HG03045 (cell line): ENCODE data around the gene SMLR1.

Experiments
- ATAC-seq: cut with Tn5 transposase; IDR thresholded peaks from one replicate; pipeline ENCODE4 v1.9.1; 2021; ENCODE audit warnings: mild to moderate bottlenecking, moderate library complexity; ENCODE audit not compliant: unreplicated experiment

Gene SMLR1

GRCh38 chr6:130849594-130849993 lies 22.4 kb downstream of the SMLR1 start:
- no peak for ATAC-seq

GRCh38 chr6:130851026-130851425 lies 23.8 kb downstream of the SMLR1 start:
- no peak for ATAC-seq

DNA sequence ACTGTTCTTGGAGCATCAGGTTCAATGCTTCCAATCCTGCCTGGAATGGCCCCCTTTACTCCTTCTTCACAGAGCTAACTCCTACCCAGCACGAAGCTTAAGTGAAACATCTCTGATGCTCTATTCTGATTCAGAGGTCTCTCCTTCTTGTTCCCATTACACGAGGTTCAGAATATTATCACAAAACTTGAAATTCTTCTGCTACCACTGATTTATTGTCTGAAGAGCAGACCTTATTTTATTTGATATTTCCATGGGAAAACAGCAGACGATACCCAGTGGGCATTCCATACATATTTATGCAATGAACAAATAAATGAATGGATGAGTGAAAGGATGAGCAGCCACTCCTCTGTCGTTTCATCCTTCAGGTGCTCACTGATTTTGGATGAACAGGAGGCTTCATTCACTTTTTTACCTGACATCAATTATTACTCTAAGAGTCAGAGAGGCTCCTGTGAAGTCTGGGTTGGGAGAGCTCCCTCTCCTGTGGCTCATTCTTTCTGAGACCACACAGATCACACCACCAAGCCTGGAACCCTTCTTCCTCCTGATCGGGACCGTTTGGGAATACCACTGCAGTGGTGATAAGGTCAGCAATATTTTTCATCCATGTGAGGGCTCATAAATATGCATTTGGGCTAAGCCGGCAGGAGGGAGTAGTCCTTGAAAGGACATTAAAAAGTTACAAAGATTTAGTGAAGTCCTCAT lies 25.8 kb downstream of the SMLR1 start:
- ATAC-seq, result no peak

GRCh38 chr6:130853555-130854183 lies 26.5 kb downstream of the SMLR1 start:
- ATAC-seq, result no peak

DNA sequence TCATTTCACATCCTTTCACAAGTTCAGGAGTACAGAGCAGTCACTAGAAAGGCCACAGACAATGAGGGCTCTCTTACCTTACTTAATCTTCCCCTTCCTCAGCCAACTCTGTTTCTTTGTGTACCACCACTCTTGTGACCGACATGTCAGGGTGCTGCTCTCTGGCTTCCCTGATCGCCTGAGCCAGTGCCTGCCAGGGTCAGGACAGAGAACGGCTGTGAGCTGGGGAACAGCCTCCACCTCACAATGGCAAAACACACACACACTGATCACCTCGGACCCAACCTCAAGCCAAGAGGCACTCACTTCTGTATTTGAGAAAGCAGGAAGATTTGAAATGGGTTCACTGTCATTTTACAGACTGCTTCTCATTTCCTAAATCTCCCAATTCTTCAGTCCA lies 30.8 kb downstream of the SMLR1 start:
- ATAC-seq, result no peak

- ATAC-seq, result no peak
Observed at GRCh38 chr6:130858498-130859160, 31.4 kb downstream of the SMLR1 start.

DNA sequence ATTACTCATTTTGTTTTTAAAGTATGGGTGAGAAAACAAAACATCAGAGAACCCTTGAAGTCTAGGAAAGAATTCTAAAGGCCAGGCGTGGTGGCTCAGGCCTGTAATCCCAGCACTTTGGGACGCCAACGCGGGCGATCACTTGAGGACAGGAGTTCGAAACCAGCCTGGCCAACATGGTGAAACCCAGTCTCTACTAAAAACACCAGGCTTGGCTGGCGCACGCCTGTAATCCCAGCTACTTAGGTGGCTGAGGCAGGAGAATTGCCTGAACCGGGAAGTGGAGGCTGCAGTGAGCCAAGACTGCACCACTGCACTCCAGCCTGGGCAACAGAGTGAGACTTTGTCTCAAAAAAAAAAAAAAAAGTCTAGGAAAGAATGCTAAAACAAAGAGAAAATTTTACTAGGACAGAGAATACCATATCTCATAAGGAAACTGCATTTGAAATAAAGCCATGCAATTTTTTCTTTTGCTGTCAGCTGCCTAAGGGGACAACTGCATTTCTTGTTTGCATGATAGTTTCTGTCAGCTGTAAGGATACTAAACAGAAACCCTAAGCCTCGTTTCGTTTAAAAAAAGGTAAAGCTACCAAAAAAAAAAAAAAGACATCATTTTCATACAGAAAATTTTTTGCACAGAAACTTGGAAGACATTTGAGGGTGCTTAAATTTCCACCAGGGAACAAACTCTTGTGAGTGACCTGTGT lies 32.1 kb downstream of the SMLR1 start:
- ATAC-seq, result no peak

- no peak for ATAC-seq
Observed at GRCh38 chr6:130862370-130862769, 35.2 kb downstream of the SMLR1 start.

DNA sequence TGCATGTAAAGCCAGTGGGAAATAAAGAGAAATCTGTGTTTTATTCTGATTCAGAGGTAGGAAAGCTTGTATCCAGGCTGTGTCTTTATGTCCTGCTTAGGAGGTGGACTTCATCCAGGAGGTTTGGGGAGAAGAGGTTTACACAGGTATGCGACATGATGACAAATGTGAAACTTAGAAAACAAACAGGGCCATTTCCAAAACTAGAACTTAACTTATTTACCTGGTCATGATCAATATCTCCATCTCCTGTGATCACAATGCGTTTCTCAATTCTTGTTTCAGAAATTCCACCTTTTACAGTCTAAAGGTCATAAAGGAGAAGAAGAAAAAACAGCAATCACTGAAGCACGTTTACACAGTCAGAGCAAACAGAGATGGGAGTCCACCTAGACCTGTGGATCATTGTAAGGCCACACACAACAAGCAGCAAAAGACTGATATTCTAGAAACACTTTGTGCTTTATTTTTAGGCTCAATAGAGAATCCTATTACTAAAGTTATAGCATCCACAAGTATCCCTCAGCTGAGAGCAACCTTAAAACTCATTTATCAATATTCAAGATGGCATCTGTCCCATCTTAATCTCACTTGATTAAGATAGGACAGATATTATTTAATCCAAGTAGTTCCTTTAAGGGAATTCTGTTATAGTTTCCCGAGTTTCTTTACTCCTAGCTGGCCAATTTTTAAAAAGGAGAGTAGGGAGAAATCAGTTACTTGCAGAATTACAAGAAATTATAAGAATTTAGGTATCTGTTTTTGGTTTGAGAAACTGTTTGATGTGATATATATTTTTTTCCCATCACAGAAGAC lies 36.4 kb downstream of the SMLR1 start:
- ATAC-seq, result no peak

GRCh38 chr6:130864344-130864743 lies 37.1 kb downstream of the SMLR1 start:
- ATAC-seq, result no peak

DNA sequence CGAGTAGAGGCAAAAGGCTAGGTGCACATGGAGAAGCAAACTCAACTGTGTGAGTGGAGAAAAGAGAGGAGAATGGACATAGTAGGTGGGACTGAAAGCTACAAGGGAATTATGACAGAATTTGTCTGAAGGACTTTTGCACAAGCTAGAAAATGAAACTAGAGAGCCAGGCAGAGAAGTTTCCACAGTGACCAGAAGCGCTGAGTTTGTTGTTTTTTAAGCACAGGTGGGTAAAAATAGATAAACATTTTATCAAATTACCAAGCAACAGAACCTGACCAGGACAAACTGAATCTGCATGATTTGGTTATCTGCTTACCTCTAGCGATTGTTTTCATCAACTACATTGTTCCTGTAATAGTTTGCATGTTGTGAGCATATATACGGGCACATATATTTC lies 38.6 kb downstream of the SMLR1 start:
- no peak for ATAC-seq

DNA sequence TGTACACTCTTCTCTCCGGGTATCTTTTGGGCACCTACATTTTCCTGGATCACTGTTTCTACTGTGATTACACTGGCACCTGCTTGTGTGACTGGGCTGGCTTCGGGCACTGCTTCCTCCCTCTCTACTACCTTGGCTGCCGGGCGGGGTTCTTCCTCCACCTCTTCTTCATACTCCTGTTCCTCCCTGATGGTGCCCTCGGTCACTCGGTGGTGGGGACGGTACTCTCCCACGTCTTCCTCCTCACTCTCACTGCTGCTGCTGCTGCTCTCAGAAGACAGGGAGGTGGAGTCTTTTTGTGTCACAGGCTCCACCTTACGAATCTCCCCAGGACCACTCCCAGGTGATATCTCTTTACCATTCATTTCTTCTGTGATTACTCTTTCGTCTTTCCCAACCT lies 42.5 kb downstream of the SMLR1 start:
- ATAC-seq, result no peak

DNA sequence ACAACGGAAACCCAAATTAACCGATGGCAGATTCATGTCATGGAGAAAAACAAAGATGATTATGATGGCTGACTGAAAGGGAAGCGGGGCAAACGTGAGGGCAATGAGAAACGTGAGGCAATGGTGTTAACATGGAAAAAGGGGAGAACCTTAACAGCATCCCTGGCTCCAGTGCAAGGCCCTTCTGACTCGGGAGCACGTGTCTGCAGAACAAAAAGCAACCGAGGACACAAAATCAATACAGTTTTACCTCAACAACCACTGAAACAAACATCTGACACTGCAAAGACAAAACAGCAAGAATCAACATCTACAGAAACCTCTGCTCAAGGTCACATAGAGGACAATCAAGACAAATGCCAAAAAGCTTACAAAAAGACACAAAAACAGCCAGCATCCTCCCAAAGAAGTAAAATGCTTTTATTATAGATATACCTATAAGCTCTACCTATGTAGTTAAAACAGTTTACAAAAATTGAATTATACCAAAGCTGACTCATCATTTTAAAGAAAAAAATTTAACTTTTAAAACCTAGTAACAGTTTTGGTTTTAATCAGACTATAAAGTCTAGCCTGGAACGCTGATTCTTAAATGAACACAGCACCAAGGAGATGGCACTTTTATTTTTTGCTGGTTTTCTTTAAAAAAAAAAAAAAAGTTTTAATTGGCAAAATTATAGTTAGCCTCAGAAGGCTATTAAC lies 43.1 kb downstream of the SMLR1 start:
- no peak for ATAC-seq

GRCh38 chr6:130872250-130873095 lies 45.3 kb downstream of the SMLR1 start:
- ATAC-seq, result no peak

GRCh38 chr6:130873746-130874145 lies 46.5 kb downstream of the SMLR1 start:
- no peak for ATAC-seq

GRCh38 chr6:130879826-130880225 lies 52.6 kb downstream of the SMLR1 start:
- ATAC-seq, result no peak

GRCh38 chr6:130882370-130882769 lies 55.2 kb downstream of the SMLR1 start:
- no peak for ATAC-seq

GRCh38 chr6:130885392-130886192 lies 58.4 kb downstream of the SMLR1 start:
- peak; percentile 94 for ATAC-seq
